NCI-H82 treated with DMSO at 0.1 percent for 48 hours (cell line): Measurements from ENCODE around the gene FAM3D.

Experiments used
- DNase-seq: peaks from one replicate; lab custom pipeline; 2025; ENCODE audit not compliant: unreplicated experiment; lab: John Stamatoyannopoulos, UW

Gene FAM3D

DNA sequence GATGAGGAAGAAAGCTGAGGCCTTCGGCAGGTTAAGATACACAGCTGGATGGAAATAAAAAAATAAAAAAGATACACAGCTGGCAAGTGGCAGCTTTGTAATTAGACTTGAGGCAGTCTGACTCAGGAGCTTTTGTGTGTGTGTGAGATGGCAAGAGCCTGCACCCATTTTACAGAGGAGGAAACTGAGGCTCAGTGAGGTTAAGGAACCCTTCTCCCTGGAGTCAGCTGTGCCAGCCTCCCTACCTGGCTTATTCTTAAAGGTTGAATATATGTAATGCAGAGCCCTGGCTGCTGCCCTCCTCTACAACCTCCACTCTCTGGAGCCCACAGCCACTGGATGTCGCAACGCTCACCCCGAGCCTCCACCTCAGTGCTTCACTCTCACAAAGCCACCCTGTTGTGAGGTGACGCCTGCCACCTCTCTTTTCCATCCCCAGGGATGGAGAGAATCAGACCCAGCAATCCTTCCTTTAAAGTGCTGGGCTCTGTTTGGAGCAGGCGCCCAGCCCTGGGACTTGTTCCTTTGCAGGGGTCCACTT lies 68.7 kb downstream of the FAM3D start:
- no peak for DNase-seq

- DNase-seq = no peak
These were observed 69.6 kb downstream of the FAM3D start for GRCh38 chr3:58596834-58597518.

GRCh38 chr3:58594117-58594516 lies 72.5 kb downstream of the FAM3D start:
- no peak for DNase-seq

- no peak for DNase-seq
These were observed 74.8 kb downstream of the FAM3D start for GRCh38 chr3:58591517-58592510.

GRCh38 chr3:58588030-58588614 lies 78.5 kb downstream of the FAM3D start:
- no peak for DNase-seq

DNA sequence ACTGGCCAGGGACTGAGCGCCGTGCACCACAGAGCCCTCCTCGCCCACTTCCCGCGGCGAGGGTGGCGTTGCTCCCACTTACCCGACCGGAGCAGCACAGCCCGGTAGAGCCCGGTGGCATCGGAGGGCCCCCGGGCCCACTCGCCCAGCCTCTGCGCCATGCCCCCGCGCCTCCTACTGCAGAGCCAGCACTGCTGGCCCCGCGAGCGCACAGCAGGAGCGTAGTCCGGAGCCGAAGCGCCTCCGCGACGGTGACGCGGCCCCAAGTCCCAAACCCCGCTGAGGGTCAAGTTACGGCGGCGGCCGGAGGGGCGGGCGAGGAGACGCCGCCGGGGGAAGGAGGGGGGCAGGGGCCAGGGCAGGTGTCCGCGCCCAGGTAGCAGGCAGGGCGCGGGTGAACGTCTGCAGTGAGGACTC lies 79.8 kb downstream of the FAM3D start:
- DNase-seq = no peak

DNA sequence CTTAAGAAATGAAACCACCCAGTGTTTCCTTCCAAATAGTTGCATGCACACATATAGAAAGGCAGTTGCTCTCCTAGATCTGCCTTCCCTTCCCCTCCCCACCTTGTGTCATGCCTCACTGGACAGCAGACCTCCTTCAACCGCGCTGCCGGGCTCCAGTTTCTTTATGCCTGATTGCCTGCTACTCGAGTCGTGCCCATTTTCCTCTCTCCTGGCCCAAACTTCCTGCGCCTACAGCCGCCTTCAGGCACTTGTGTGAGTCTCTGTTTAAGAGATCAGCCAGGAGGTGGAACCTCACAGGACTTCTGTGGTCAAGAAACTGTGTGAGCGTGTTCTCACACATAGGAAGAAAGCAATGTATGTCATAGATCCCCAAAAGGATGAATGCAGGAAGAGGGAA lies 80.6 kb downstream of the FAM3D start:
- DNase-seq = no peak

- DNase-seq = peak; percentile 43
These were observed 81.4 kb downstream of the FAM3D start for GRCh38 chr3:58585005-58585786.

- DNase-seq = no peak
These were observed 81.9 kb downstream of the FAM3D start for GRCh38 chr3:58584690-58585004.
